NCI-H2196 treated with DMSO at 0.1 percent for 48 hours (cell line): ENCODE results near the gene SYNCRIP.
A peak's percentile ranks its signal among the peaks of the same experiment; 100 is the strongest.
"Not testable (repeated sequence)": the region's sequence is repeated elsewhere in the genome, so short reads cannot be mapped to it uniquely, and the experiment has no call there.

Source experiments
- DNase-seq: peaks from one replicate; lab custom pipeline; 2025; ENCODE audit not compliant: unreplicated experiment; lab: John Stamatoyannopoulos, UW

The SYNCRIP gene

DNA sequence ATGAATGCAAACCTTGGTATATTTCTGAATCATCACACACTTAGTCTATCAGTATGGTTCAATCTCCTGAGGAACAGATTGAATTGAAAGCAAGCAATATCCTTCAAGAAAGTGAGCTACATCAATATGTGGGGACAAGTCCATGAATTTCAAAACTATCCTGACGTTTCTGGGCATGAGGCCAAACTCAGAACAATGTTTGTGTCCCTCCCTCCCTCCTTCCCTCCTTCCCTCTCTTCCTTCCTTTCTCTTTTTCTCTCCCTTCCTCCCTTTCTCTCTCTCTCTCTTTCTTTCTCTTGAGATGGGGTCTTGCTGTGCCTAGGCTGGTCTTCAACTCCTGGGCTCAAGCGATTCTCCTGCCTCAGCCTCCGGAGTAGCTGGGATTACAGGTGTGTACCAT, 27.9 kb upstream of the SYNCRIP start:
- no peak for DNase-seq

DNA sequence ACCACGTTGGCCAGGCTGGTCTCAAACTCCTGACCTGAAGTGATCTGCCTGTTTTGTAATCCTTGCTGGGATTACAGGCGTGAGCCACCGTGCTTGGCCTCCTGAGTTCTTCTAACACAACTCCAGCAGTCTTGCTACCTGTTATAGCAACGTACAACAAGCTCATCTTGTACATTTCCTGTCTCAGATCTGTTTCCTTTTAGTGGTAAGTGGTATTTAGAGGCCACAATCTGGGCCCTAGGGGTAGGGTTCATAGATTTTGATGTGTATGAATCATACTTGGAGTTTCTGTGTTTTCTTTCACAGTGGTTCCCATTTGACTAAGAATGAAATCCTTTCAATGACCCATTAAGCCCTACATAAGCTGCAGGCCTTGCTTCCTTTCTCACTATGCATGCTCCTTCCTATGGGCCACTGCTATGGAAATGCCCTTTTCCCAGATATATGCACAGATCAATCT, 27.1 kb upstream of the SYNCRIP start:
- DNase-seq = no peak

DNA sequence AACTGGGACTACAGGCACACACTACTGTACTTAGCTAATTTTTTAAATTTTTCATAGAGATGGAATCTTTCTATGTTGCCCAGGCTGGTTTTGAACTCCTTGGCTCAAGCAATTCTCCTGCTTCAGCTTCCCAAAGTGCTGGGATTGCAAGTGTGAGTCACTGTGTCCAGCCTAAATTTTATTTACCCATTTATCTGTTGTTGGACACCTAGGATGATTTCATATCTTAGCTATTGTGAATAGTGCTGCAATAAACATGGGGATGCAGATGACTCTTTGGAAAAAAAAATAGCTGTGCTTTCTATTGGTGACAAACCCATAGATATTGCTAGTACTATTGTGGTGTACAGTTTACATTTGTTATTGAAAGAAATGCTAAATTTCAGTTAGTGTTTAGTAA, 19.6 kb upstream of the SYNCRIP start:
- DNase-seq = no peak

DNA sequence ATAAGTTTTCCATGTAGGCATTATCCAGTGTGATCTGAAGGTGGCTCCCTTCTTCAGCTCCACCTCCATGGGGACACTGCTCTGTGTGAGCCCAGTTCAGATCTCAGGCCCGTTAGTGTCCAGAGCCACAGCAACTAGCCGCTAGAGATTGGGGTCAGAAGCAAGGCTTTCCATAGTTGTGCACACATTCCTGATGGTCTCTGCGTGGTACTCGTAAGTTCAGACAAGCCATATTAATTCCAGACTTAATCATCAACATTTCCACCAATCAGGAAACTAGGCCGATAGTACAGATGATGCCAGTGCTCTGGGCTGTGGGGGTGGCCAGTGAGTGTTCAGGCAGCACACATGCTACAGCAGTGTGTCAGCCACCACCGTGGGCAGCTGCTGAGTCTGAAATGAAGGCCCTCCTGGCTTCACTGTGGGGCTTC, 17.5 kb upstream of the SYNCRIP start:
- DNase-seq = no peak

DNA sequence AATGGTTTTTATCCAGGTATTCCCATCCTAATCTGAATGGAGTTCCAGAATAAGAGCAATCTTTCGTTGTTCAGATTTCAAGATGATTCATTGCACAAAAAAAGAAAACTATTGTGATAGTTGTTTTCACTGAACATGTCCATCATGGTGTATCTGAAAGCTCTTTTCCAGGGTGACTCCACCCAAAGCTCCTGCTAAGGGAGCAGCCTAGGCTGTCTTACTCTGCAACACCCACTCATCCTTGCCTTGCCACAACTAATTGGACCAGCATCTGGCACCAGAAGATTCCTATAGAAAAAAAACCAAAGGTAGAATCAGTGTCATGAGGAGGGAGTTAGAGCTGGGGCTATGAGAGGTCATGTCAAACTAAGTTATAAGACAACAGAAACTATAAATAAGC, 7.9 kb upstream of the SYNCRIP start:
- no peak for DNase-seq

DNA sequence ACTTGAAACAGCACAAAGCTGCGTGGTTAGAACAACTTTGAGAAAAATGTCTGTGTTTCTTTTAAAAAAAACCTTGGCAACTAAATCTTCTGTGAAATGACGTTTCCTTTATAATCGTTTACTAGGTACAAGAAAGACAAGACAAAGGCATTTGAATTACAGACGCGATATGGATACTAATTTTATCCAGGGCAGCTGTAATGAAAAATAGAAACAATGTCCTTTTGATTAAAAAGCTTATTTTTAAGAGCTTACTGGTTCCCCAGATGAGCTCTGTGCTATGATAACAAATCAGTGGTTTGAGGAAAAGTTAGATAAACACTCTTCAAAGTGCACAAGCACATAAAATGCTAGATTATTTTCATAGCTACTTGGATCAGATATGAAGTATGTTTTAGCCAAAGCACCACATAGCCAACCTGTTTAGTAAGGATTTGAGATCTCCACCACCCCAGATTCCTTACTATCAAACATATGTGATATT, 1.6 kb upstream of the SYNCRIP start:
- DNase-seq = no peak

DNA sequence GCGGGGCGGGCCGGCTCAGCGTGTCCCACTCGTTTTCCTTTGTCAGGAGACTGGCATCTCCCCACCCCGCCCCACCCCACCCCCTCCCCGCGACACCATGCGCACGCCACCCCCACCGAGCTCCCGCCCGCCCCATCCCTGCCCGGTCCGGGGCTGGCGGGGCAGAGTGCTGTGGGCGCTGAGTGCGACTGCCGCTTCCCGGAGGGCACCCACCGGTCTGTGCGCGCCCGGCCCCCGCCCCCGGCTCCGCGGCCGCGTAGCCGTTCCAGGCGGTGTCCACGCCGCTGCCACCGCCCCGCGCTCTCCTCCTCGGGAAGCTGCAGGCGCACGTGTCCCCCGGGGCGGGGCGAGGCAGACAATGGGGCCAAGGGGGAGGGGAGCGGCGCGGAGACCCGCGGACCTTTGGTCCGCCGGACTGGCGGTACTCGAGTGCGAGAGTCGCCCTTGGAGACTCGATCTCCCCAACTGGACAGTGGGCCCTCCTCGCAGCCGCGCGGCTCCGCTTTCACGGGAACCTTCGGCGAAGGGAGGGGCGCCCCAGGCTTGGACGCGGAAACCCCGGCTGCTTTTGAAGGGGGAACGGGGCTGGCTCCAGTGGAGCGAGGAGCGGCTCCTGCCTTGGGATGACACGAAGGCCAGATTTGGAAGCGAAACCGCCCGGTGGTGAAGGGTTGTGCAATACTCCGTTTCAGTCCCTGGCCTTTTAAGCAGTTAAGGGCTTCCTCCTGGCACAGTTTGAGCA, 1.0 kb upstream of the SYNCRIP start:
- peak; percentile 81 for DNase-seq

DNA sequence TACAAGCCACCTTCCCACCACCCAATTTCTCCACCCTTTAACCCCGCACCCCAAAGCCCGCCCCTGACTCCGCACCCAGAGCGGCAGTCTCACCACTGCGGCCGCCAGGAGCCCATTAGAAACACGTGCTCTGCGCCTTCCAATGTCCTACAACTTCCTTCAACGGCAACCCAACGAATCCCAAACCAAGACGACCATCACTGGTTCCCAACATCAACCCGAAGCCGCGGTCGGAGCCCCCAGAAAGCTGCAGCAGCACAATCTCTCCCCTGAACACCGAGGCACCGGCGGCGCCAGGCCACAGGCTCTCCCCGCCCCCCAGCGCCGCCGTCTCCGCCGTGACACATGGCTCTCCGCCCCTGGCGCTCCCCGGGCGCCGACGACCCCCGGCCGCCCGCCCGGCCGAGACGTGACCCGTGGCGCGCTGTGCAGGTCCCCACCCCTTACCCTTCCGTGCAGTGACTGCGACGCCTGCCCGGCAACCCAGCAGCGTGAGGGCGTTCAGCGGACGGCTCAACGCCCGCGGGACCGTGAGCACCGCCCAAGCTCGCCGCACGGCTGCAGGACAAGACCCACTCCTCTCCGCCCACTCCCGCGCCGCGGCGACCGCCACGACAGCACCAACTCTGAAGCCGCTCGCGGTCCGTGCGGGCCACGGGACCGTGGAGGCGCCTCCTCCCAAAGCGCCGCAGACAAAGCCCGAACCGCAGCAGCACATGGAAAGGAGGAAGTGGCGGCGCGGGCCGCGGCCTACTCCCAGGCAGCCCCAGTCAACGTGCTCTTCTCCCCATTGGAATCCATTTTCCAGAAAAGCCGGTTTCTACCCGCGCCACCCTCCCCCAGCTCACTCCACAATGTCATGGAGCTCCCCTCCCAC, 551 bp downstream of the SYNCRIP start:
- peak; percentile 2 for DNase-seq

DNA sequence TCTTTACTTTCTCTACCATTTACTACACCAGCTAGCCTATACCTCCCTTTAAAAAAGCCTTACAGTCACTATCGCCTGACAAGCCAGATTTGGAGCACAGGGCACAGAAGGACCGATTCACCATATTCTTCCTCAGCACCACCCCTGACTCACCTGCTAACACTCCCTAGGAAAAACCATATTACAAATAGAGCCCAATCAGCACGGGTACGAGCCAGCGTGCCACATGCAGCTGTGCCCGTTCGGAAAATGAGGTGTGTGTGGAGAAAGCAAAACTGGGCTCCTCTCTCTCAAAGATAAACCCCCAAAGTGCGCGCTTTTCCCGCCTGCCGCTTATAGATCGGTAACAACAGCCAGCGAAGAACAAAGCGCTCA, 1.2 kb downstream of the SYNCRIP start:
- no peak for DNase-seq

DNA sequence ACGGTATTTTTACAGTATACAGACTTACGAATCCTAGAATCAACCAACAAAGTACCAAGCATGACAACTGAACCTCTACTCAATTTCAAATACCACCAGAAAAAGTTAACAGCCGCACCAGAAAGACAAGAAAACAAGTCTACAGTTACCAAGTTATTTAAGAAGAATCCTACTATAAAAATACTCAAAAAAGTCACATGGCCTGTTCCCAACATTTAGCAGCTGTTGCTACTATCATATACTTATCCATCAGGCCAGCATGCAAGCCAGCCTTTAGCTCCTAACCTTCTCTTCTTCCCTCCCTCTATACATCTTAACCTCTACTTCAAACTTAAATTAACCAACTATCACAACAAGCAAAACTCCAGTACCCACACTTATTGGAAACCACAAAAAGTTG, 1.9 kb downstream of the SYNCRIP start:
- no peak for DNase-seq

DNA sequence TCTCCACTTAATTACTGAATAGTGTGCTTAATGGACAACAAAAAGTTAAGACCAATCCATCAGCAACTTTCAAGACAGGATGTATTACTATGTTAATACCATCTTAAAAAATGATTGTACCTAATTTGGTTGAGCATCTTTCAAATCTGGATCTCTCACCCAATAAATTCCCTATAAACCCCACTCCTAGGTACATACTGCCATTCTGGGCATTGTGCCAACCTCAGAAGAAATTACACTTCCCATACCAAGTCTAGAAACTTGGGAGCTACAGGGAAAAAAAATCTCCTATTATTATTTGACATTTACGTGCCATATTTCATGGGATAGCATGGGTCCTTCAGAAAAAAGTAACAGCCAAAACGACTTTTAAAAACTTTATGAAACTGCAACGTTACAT, 5.1 kb downstream of the SYNCRIP start:
- DNase-seq = no peak

DNA sequence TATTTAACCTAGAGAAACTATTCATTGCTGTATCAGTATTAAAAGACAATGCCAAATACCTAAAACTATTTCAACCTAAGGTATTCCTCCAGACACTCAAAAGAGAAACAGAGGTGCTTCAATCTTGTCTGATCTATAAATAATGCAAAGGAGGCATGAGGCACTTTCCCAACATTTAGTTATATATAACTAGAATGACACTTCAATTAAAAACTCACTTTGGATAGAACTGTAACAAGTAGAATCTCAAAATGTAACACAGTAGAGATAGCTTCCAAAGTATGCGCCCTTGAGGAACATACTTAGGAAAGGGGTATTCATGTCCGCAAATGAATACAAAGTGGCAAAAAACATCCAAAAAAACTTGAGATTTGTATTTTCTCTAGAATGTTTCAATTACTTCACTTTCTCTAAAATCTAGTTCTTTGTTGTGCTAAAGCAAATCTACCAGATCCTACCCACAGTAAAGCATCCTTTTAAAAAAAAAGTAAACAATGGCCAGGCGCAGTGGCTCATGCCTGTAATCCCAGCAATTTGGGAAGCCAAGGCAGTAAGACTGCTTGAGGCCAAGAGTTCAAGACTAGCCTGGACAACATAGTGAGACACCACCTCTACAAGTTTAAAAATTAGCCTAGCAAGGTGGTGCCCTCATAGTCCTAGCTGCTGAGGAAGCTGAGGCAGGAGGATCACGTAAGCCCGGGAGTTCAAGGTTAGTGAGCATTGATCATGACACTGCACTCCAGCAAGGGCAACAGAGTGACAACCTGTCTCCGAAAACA, 10.3 kb downstream of the SYNCRIP start:
- no peak for DNase-seq

DNA sequence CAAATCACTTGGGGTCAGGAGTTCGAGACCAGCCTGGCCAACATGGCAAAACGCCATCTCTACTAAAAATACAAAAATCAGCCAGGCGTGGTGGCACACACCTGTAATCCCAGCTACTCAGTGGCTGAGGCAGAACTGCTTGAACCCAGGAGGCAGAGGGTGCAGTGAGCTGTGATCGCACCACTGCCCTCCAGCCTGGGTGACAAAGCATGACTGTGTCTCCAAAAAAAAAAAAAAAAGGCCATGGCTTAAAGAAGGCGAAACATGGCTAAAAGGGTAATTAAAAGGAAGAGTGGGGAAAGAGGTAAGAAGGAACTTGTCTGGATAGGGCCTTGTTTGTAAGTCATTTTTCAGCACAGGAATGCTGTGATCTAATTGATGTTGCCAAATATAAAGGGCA, 11.6 kb downstream of the SYNCRIP start:
- DNase-seq = not testable (repeated sequence)

DNA sequence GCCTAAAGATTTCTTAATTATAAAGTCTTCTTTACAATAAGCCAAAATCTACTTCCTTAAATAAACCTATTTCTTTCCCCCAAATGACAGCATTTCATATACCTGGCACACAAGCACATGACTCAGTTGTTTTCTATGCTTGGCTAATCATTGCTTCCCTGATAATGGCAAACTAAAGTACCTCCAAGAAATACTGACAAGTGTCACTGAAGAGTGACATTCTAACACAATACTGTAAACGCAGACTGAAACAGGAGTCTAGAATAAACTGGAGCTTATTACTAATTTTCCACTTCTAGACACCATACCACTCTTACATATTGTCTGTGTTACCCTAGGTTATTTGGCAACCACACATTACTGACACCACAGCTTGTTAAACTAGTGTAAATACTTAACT, 14.3 kb downstream of the SYNCRIP start:
- no peak for DNase-seq

DNA sequence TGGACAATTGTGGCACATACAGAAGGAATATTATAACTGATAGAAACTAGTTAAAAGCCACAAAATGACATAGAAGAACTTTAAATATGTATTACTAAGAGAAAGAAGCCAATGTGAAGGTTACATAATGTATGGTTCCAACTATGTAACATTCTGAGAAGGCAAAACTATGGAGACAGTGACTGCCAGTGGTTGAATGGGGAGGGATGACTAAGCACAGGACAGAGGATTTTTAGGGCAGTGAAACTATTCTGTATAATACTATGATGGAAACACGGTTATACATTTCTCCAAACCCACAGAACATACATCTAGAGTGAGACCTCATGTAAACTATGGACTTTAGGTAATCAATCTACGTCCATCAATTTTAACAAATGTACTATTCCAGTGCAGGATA, 22.4 kb downstream of the SYNCRIP start:
- DNase-seq = no peak

DNA sequence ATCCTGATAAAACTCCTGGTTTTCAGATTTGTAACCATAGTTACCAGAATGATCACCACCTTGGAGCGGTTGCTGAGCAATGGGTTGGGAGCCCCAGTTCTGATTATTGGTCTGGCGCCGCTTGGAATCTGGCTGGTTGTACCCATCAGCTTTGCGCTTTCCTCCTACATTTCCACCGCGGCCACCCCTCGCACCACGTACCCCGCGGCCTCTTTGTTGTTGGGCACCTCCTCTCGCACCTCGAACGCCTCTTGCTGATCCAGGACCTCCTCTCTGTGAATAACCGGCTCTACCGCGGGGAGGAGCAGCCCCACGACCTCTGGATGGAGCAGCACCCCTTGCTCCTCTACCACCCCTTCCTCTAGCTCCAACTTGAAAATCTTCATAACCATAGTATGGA, 27.9 kb downstream of the SYNCRIP start:
- DNase-seq = no peak

DNA sequence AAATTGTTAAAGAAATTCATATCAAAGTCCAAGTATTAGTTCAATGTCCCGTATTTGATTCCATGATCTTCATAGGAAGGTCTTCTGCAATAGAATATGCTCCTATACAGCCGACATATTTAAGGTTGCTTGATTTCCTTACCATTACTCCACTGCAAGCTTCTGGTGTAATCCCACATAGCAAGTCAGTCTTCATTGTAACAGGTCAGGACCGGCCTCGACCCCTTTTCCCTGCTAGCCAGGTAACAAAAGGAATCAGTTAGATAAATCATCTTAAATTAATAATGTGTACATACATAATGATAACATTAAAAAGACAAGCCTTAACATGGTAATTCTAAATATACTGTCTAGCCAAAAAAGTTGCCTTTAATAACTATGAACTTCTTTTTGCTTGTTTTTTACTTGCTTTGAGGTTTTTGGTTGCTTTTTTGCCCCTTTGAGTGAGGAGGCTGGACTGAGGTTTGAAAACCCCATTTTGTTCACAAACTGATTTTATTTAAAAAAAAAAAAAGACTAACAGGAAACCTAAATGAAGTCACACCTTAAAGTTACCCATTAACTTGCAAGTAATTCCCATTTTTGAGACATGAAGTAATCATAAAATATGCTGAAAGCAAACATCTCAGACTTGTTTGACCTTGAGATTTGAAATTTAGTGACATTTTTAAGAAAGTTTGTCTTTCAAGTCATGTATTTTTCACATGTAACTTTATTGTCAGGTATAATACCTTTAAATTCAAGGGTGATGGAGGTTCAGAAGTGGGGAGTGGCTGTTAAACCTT, 29.8 kb downstream of the SYNCRIP start:
- no peak for DNase-seq

DNA sequence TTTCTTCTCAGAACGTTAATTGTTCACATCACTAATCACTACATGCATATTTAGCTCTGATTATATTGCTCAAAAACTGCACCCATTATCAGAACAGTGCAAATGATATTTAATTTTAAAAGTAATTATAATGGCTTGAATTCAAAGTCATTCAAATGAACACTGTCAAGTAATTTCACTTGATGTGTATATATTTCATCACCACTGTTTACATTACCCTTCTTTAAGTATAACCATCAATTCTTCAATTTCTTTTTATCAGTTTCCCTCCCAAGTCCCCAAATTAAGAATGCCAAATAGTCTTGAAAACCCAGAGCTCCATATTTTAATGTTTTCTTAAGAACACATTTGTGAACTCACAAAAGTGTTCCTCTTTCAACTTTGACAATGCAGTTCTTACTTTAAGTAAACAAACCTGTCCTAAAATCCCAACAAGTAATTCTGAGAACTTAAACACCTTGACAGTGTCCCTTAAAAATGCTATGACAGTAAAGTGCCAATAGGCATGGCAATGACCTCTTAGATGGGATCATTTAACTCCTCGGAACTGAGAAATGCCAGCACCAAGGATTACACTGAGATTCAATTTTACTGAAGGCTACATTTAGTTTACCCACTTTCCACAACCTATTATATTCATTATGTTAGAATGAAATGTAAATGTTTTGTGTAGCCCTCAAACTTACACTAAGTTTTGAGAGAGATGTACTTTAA, 32.3 kb downstream of the SYNCRIP start:
- DNase-seq = no peak

DNA sequence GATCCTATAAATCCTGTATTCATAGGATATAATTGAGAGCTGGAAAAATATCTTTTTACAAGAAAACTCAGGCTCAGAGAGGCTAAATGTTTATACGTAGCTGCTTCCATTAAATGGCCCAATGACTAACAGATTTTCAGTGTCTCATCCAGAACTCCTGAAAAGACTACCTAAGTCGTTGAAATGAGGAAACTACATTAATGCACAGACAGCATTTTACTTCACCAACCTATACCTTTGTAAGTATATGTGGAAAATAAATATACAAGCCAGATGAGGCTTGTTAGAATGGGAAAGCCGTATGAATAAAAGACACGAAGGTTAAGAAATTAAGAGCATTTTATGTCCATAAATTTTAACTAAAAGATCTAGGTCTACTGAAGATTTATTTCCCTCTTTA, 40.6 kb downstream of the SYNCRIP start:
- no peak for DNase-seq

DNA sequence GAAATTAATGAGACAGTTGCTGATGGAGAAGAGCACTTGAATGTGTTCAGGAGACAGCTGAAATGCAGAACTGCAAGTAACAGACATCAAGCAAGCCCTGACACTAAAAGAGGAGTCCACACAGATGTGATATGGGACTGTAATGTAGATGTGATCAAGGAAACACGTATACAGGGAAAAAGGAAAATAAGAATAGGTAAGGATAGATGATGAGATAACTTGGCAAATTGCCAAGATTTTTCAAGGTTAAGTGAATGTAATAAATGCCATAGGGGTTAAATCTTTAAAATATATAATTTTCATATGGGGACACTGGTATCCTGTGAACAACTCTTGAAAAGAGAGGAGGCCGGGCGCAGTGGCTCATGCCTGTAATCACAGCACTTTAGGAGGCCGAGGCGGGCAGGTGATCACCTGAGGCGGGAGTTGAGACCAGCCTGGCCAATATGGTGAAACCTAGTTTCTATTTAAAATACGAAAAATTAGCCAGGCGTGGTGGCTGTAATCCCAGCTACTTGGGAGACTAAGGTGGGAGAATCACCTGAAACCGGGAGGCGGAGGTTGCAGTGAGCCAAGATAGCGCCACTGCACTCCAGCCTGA, 41.9 kb downstream of the SYNCRIP start:
- DNase-seq = no peak
